GM23338 (cell line): ENCODE results near the gene SELENOT. TPM values are rescaled to one million over a fixed set of nuclear protein-coding genes. Genes with fewer than 3 reads are reported as not detected.
"Not testable (repeated sequence)": the region's sequence is repeated elsewhere in the genome, so short reads cannot be mapped to it uniquely, and the experiment has no call there.

Source experiments
- ATAC-seq: fragments of 200-7000 bp; cut with Tn5 transposase; 3 replicates; pipeline ENCODE4 v1.9.1; 2020
- DNase-seq: peaks from one replicate; pipeline ENCODE4 v3.0.0-alpha.2; 2015; ENCODE audit warnings: low spot score
- H2AFZ ChIP-seq: fragments of 200-600 bp; sonication (generic); 2 replicates; pipeline ENCODE4 v1.8.0; 2016; ENCODE audit warnings: antibody characterized with exemption, mild to moderate bottlenecking, moderate library complexity
- H3F3A ChIP-seq: fragments of 200-600 bp; sonication (generic); replicated peaks from 2 replicates; pipeline ENCODE4 v1.8.0; 2017; ENCODE audit warnings: antibody characterized with exemption, mixed run types, low read depth
- H3K27ac ChIP-seq: fragments of 200-600 bp; sonication (generic); 2 replicates; pipeline ENCODE4 v1.6.1; 2016; ENCODE audit warnings: low read depth
- H3K27me3 ChIP-seq: fragments of 200-600 bp; sonication (generic); 2 replicates; pipeline ENCODE4 v1.8.0; 2016; ENCODE audit warnings: mild to moderate bottlenecking, mixed run types, moderate library complexity; ENCODE audit not compliant: insufficient read depth
- H3K36me3 ChIP-seq: fragments of 200-600 bp; sonication (generic); 2 replicates; pipeline ENCODE4 v1.8.0; 2016; ENCODE audit warnings: mild to moderate bottlenecking; ENCODE audit not compliant: insufficient read depth
- H3K4me1 ChIP-seq: fragments of 200-600 bp; sonication (generic); 2 replicates; pipeline ENCODE4 v1.8.0; 2016; ENCODE audit warnings: mild to moderate bottlenecking, moderate library complexity; ENCODE audit not compliant: insufficient read depth
- H3K4me2 ChIP-seq: fragments of 200-600 bp; sonication (generic); 2 replicates; pipeline ENCODE4 v1.7.1; 2017; ENCODE audit warnings: mixed run types
- H3K4me3 ChIP-seq: fragments of 200-600 bp; sonication (generic); 2 replicates; pipeline ENCODE4 v1.6.1; 2016; ENCODE audit warnings: mixed run types
- H3K79me2 ChIP-seq: fragments of 200-600 bp; sonication (generic); replicated peaks from 2 replicates; pipeline ENCODE4 v1.8.0; 2017; ENCODE audit warnings: mild to moderate bottlenecking; ENCODE audit not compliant: insufficient read depth
- H3K9me2 ChIP-seq: fragments of 200-600 bp; sonication (generic); 2 replicates; pipeline ENCODE4 v1.8.0; 2017; ENCODE audit not compliant: insufficient read depth
- H4K20me1 ChIP-seq: fragments of 200-600 bp; sonication (generic); replicated peaks from 2 replicates; pipeline ENCODE4 v1.8.0; 2017; ENCODE audit warnings: mild to moderate bottlenecking; ENCODE audit not compliant: insufficient read depth
- H3K27ac Mint-ChIP-seq: 2 replicates; pipeline ENCODE4 v1.8.0; 2020; ENCODE audit warnings: inconsistent platforms, mild to moderate bottlenecking, moderate library complexity, mixed read lengths
- H3K27me3 Mint-ChIP-seq: 3 replicates; pipeline ENCODE4 v1.8.0; 2022; ENCODE audit warnings: low read depth, mild to moderate bottlenecking, moderate library complexity, mixed read lengths, inconsistent platforms; ENCODE audit not compliant: insufficient read depth, poor library complexity
- H3K36me3 Mint-ChIP-seq: 3 replicates; pipeline ENCODE4 v1.8.0; 2021; ENCODE audit warnings: low read depth, mild to moderate bottlenecking, inconsistent platforms, moderate library complexity, mixed read lengths
- H3K4me1 Mint-ChIP-seq: 3 replicates; pipeline ENCODE4 v1.8.0; 2020; ENCODE audit warnings: mild to moderate bottlenecking, inconsistent platforms, mixed read lengths
- H3K4me3 Mint-ChIP-seq: 3 replicates; pipeline ENCODE4 v1.8.0; 2021; ENCODE audit warnings: moderate library complexity, mild to moderate bottlenecking, inconsistent platforms, mixed read lengths
- H3K9me3 Mint-ChIP-seq: 3 replicates; pipeline ENCODE4 v1.8.0; 2020; ENCODE audit warnings: moderate library complexity, mild to moderate bottlenecking, inconsistent platforms, mixed read lengths
- EZH2phosphoT487 ChIP-seq: fragments of 200-600 bp; sonication (generic); IDR thresholded peaks from one replicate; pipeline ENCODE4 v1.8.1; 2018; ENCODE audit warnings: antibody characterized with exemption; ENCODE audit not compliant: unreplicated experiment
- JUNB ChIP-seq: IDR thresholded peaks from one replicate; pipeline ENCODE4 v1.6.1; 2016; ENCODE audit warnings: antibody characterized with exemption; ENCODE audit not compliant: unreplicated experiment
- POLR2AphosphoS5 ChIP-seq: IDR thresholded peaks from 2 replicates; pipeline ENCODE4 v1.6.1; 2016; ENCODE audit warnings: antibody characterized with exemption, low read depth
- REST ChIP-seq: IDR thresholded peaks from one replicate; pipeline ENCODE4 v1.6.1; 2018; ENCODE audit warnings: antibody characterized with exemption; ENCODE audit not compliant: unreplicated experiment
- ZNF331 ChIP-seq: fragments of 250-450 bp; sonication (Bioruptor Pico); IDR thresholded peaks from 2 replicates; pipeline ENCODE4 v1.5.0; 2020; ENCODE audit warnings: low read depth, mild to moderate bottlenecking, moderate library complexity
- ZNF462 ChIP-seq: fragments of 250-450 bp; sonication (Bioruptor Pico); IDR thresholded peaks from 2 replicates; pipeline ENCODE4 v1.5.0; 2020; ENCODE audit warnings: mild to moderate bottlenecking, moderate library complexity
- polyA plus RNA-seq: library from polyadenylated mRNA; unstranded; fragments of >200 nt; fragmentation: Nextera tagmentation; extraction: Ambion mirVana; gene quantifications from 2 replicates; pipeline ENCODE4 v1.2.1, GENCODE V29; 2016
- total RNA-seq: library from RNA; depleted of rRNA; stranded (reverse); fragments of >200 nt; shearing (Covaris generic); gene quantifications from 2 replicates; pipeline ENCODE4 v1.2.3, GENCODE V29; 2014

The SELENOT gene
- total and polyA plus RNA-seq, 2 experiments from 2014 or later = 56.1 to 61.3 TPM

- no peak for TF ChIP-seq REST
- no peak for TF ChIP-seq POLR2AphosphoS5
- TF ChIP-seq ZNF331 (CRISPR knock-in tag) = no peak
- no peak for TF ChIP-seq ZNF462 (CRISPR knock-in tag)
- no peak for TF ChIP-seq JUNB
- no peak for TF ChIP-seq EZH2phosphoT487
Measured at GRCh38 chr3:150620002-150620689, 17.0 kb downstream of the SELENOT start (continued).

- H3K79me2 ChIP-seq = peaks cover 52% of the 10 kb centered on the region
- Mint-ChIP-seq H3K36me3 (peaks cover 38% of the 10 kb centered on the region), H3K4me1 (peaks cover 20% of the 10 kb centered on the region)
- H3K4me3 ChIP-seq, ATAC-seq, H3K27ac ChIP-seq, H2AFZ ChIP-seq, DNase-seq, H3K4me3 Mint-ChIP-seq, H3K9me3 Mint-ChIP-seq, H3K4me2 ChIP-seq, H3K36me3 ChIP-seq, H3K4me1 ChIP-seq, H3K9me2 ChIP-seq, H3K27me3 ChIP-seq, H3K27me3 Mint-ChIP-seq, H3K27ac Mint-ChIP-seq, H3F3A ChIP-seq: not testable (repeated sequence)
- H4K20me1 ChIP-seq = peaks cover 27% of the 10 kb centered on the region; the same call in 1 of the 2 replicates
Measured at GRCh38 chr3:150622955-150623354, 19.8 kb downstream of the SELENOT start.
